ENCODE data around the gene HS3ST3A1. TPM values are rescaled to one million over a fixed set of nuclear protein-coding genes. Genes with fewer than 3 reads are reported as not detected.

HS3ST3A1 gene
- total RNA-seq, 2 donors from 2014 or later, result not detected

DNA sequence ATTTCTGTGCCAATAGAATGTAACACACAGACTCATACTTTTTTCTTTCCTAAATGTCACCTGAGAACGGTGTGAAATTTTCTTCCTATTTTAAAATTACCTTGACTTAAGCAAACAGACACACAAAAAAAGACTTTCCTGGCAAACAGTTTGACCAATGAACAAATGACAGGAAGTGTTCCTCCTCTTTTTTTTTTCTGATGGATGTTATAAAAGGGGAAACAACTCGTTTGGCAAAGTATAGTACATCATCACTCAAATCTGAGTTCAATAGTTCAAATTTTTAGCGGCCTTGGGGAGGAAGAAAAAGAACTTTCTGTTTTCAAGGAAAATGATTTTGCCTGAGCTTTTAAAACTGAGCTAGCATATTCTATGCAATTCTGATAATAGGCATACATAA lies 19.8 kb downstream of the HS3ST3A1 start:
- DNase-seq, result no peak
- H3K27ac ChIP-seq, result no peak overlapping the region
- 4 to 7% methylated on average over 3 of the region's 3 CpGs for WGBS, 2 donors

DNA sequence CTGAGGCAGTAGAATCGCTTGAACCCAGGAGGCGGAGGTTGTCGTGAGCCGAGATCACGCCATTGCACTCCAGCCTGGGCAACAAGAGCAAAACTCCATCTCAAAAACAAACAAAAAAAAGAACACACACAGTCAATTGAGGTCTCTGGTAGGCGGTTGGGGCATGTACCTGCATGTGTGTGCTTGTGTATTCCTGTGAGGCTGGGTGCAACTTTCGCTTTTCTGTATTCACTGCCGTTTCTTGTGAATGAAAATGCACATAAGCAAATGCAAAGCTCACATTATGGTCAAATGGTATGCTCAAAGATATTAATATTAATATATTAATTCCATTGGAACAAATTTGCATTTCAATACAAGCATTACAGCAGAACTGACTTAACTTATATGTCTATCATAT lies 20.9 kb downstream of the HS3ST3A1 start:
- Histone ChIP-seq H3K27me3 (no peaks in the 10 kb centered on the region), H3K36me3 (replicated peaks in 1 of 2; ENCODE audit: insufficient read depth in 1 of 2, low read depth in 2 of 2) (no peaks in the 10 kb centered on the region), H3K4me1 (no peaks in the 10 kb centered on the region), H3K9me3 (no peaks in the 10 kb centered on the region), H3K4me3 (no peak overlapping the region), H3K27ac (no peak overlapping the region)
- TF ChIP-seq, protein P1, sequence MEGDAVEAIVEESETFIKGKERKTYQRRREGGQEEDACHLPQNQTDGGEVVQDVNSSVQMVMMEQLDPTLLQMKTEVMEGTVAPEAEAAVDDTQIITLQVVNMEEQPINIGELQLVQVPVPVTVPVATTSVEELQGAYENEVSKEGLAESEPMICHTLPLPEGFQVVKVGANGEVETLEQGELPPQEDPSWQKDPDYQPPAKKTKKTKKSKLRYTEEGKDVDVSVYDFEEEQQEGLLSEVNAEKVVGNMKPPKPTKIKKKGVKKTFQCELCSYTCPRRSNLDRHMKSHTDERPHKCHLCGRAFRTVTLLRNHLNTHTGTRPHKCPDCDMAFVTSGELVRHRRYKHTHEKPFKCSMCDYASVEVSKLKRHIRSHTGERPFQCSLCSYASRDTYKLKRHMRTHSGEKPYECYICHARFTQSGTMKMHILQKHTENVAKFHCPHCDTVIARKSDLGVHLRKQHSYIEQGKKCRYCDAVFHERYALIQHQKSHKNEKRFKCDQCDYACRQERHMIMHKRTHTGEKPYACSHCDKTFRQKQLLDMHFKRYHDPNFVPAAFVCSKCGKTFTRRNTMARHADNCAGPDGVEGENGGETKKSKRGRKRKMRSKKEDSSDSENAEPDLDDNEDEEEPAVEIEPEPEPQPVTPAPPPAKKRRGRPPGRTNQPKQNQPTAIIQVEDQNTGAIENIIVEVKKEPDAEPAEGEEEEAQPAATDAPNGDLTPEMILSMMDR (IDR thresholded peaks at IDR 0.05), result no peak
- TF ChIP-seq POLR2A (IDR thresholded peaks at IDR 0.05), result no peak
- intact Hi-C loops (cut with DNase I), result no loop called here
- DNase-seq (no peak), ATAC-seq (no peak)
- WGBS, 2 donors, result 91% methylated on average over 8 of the region's 8 CpGs

More for the DNA sequence above, 19.8 kb downstream of the HS3ST3A1 start:
- H3K9me3 ChIP-seq, result no peaks in the 10 kb centered on the region
- intact Hi-C loops (cut with DNase I), result no loop called here
- no peak for ATAC-seq
- no peak overlapping the region for H3K4me3 ChIP-seq
- H3K4me1 ChIP-seq, result no peaks in the 10 kb centered on the region
- no peaks in the 10 kb centered on the region for H3K36me3 ChIP-seq (replicated peaks in 1 of 2; ENCODE audit: insufficient read depth in 1 of 2, low read depth in 2 of 2)
- TF ChIP-seq POLR2A (IDR thresholded peaks at IDR 0.05), result no peak
- TF ChIP-seq, protein P1 (IDR thresholded peaks at IDR 0.05), result no peak
- no peaks in the 10 kb centered on the region for H3K27me3 ChIP-seq

DNA sequence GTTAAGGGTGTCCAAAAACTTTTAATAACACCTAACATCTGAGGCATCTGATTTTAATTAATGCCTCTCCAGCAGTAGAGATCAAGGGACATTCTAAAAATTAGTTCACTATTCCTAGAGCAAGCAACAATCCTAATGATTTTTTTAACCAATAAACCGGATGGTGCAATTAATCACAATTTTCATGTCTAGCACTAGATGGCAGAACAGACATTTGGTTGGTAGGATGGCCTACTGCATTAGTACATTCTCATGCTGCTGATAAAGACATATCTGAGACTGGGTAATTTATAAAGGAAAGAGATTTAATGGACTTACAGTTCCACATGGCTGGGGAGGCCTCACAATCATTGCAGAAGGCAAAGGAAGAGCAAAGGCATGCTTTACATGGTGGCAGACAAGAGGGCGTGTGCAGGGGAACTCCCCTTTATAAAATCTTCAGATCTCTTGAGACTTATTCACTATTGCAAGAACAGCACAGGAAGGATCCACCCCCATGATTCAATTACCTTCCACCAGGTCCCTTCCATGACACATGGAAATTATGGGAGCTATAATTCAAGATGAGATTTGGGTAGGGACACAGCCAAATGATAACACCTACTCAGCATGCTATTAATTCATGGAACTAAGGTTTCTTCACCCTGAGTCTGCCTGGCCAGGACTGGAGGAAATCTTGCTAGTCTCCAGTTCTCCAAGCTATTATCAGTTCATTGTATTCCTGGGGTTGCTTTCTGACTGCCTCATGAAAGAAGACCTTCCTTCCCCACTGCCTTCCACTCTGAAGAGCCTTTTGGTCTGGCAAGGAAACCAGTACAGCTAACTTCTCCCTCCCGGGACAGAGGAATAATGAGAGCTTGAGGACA lies 24.8 kb downstream of the HS3ST3A1 start:
- intact Hi-C loops (cut with DNase I), result no loop called here
- no peak overlapping the region for H3K27ac ChIP-seq
- 73 to 83% methylated on average over 3 of the region's 3 CpGs for WGBS, 2 donors
- TF ChIP-seq, protein P1 (IDR thresholded peaks at IDR 0.05), result no peak
- no peak for TF ChIP-seq POLR2A (IDR thresholded peaks at IDR 0.05)
- no peaks in the 10 kb centered on the region for H3K4me1 ChIP-seq
- H3K4me3 ChIP-seq, result no peak overlapping the region
- H3K9me3 ChIP-seq, result no peaks in the 10 kb centered on the region
- H3K36me3 ChIP-seq (replicated peaks in 1 of 2; ENCODE audit: insufficient read depth in 1 of 2, low read depth in 2 of 2), result no peaks in the 10 kb centered on the region
- no peaks in the 10 kb centered on the region for H3K27me3 ChIP-seq
- no peak for DNase-seq
- no peak for ATAC-seq

DNA sequence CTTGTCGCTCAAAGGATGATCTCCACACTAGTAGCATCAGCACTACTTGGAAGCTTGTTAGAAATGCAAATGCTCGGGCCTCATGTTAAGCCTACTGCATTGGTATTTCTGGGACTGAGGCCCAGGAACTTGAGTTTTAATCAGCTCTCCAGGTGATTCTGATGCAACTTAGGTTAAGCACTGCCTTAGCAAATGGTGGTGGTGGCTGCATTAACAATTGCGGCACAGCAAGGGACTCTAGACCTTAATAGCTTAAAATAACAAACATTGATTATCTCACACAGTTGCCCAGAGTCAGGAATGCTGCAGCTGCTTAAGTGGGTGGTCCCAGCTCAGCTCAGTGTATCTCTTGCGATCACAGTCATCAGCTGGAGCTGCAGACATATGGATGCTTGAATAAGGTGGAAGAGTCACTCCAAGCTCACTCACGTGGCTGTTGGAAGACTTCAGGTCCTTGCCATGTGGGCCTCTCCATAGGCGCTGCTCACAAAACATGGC lies 25.8 kb downstream of the HS3ST3A1 start:
- no peak for TF ChIP-seq POLR2A (IDR thresholded peaks at IDR 0.05)
- TF ChIP-seq, protein P1 (IDR thresholded peaks at IDR 0.05), result no peak
- H3K36me3 ChIP-seq (replicated peaks in 1 of 2; ENCODE audit: insufficient read depth in 1 of 2, low read depth in 2 of 2), result no peaks in the 10 kb centered on the region
- no peak overlapping the region for H3K4me3 ChIP-seq
- DNase-seq, result no peak
- intact Hi-C loops (cut with DNase I), result no loop called here
- 52 to 61% methylated on average over 6 of the region's 6 CpGs for WGBS, 2 donors
- no peaks in the 10 kb centered on the region for H3K4me1 ChIP-seq
- H3K27ac ChIP-seq, result no peak overlapping the region
- H3K9me3 ChIP-seq, result no peaks in the 10 kb centered on the region
- H3K27me3 ChIP-seq, result no peaks in the 10 kb centered on the region
- no peak for ATAC-seq

Measured in body of pancreas (tissue), 4 donors.